Stimulated activated CD8-positive, alpha-beta memory T cell treated with anti-CD3 and anti-CD28 coated beads, Interleukin-4, amount 100 ng/mL, for 48 hours (primary cell): Measurements from ENCODE around the gene NSF.
"Not testable (repeated sequence)": the region's sequence is repeated elsewhere in the genome, so short reads cannot be mapped to it uniquely, and the experiment has no call there.

ENCODE experiments used
- DNase-seq: peaks from one replicate; pipeline ENCODE4 v3.0.0-alpha.2; 2020

Gene NSF

DNA sequence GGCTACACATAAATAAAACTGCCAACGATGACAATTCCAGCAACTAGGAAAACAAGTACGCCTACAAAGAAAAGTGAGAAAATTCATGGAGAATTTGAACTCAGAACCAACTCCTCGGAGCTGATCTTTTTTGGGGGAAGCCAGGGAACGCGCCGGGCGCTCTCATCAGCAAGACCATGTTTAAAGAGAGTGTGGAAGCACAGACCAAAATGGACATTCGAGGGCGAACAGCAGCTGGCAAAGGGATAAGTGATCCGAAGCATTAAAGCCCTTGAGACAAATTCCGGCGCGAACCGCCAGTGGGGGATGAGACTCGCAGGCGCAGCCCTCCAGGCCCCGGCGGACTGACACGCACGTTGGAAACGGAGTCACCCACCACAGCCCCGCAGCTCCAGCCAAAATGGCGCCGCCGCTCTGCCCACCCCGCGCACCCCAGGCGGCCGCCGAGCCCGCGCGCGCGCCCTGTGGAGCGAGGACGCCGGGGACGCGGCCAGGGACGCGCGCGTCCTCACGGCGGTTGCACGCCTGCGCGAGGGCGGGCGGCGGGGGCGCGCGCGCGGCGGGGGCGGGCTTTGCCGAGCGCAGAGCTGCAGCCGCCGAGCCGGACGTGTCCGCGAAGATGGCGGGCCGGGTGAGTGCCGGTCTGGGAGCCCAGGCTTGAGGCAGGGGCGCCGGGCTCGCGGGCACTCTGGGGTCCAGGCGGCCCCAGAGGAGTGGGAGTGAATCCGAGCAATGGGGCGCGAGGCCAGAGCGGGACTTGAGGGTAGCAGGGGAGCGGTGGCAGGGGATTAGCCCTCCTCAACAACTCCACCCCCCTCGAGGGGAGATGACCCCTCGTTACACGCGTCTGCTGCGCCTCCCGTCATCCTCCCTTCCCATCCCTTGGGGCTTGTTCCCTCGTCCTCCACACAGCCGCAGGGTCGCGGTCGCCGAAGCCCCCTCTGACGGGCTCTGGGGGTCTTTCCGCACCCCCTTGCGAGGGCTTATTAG lies at the start of gene NSF:
NSF (plus strand) TSS at position 513 of the 990 bp plus-strand sequence; CDS start at position 620, 107 bp downstream.
- DNase-seq: not testable (repeated sequence)

DNA sequence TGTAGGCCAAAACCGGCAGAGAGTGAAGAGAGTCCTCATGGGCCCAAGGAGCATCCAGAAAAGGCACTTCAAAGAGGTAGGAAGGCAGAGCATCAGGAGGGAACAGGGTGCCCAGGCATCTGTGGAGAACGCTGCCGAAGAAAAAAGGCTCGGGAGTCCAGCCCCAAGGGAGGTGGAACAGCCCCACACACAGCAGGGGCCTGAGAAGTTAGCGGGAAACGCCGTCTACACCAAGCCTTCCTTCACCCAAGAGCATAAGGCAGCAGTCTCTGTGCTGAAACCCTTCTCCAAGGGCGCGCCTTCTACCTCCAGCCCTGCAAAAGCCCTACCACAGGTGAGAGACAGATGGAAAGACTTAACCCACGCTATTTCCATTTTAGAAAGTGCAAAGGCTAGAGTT lies 41.9 kb upstream of the NSF start:
- not testable (repeated sequence) for DNase-seq

DNA sequence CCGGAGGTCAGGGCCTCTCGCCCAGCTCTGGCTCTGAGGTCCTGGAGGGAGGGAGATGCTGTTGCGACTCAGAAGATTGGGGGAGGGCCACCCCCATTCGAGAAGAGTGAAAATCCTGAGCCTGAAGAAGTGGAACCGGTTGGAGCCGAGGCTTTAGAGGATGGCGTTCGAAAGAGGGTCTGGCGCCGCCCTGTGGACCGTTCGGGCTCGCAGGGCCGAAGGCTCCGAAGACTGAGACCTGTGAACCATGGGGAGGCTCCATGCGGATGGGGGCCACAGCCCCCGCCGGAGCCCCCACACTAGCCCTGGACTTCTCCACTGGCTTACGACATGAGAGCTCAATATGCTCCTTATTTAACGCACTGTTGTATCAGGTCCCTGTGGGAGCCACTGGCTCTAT lies 31.3 kb upstream of the NSF start:
- DNase-seq: not testable (repeated sequence)

DNA sequence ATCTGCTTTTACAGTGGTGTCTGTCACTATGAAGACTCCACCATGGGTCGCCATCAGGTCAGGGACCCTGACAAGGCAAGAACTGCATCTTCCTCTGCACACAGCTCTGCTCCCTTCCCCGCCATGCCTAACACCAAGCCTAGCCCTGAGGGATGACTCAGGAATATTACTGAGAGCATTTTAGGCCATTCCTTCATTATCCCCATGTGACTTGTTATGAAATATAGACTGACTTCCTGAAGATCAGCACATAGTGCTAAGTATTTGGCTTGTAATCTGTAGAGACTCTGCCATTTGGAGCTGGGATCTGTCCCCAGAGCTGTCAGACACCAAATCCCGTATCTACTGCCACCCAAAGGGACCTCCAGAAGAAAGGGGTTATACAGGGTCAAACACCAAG lies 30.4 kb upstream of the NSF start:
- not testable (repeated sequence) for DNase-seq

DNA sequence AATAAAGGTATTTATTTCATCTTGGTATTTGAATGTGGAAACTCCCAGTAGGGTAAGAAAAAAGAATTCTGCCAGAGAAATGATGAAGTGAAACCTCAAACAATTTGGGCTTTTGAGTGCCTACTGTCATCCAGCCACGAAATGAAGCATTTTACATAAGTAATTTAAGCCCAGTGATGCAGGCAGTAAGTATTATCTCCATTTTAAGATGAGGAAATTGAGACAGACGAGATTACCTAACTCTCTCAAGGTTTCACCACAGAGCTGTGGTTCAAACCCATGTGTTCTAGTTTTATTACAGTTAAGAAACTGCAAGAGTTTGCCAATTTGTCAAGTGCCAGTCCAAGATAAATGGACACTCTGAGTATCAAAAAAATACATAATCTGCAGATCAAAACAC lies 24.2 kb upstream of the NSF start:
- not testable (repeated sequence) for DNase-seq

DNA sequence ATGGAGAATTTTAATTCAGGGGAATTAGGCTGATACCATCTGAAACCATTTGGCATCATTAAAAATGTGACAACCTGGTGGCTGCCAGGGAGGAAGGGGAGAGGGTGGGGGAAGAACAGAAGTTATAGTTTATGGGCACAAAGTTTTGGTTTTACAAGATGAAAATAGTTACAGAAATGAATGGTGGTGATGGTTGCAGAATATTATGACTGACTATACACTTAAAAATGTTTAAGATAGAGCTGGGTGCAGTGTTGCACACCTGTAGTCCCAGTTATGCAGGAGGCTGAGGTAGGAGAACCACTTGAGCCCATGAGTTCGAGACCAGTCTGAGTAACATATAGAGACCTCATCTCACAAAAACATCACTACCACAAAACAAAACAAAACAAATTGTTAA lies 23.5 kb upstream of the NSF start:
- not testable (repeated sequence) for DNase-seq

DNA sequence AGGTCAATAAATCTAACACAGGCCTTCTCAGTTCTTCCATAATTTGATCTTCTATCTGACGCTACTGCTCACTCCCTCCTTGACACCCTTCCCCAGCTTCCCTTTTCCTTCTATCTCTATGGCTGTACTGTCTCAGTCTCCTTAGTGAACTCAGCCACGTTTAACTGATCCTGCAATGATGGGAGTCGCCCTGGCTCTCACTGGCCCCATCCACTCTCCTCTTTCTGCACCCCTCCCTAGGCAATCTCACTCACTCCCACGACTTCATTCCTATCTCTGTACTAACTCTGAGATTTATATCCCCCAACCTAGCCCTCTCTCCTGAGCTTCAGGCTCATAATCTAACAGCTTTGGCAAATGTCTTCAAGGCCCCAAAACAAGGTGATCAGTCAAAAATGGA lies 18.7 kb upstream of the NSF start:
- not testable (repeated sequence) for DNase-seq

DNA sequence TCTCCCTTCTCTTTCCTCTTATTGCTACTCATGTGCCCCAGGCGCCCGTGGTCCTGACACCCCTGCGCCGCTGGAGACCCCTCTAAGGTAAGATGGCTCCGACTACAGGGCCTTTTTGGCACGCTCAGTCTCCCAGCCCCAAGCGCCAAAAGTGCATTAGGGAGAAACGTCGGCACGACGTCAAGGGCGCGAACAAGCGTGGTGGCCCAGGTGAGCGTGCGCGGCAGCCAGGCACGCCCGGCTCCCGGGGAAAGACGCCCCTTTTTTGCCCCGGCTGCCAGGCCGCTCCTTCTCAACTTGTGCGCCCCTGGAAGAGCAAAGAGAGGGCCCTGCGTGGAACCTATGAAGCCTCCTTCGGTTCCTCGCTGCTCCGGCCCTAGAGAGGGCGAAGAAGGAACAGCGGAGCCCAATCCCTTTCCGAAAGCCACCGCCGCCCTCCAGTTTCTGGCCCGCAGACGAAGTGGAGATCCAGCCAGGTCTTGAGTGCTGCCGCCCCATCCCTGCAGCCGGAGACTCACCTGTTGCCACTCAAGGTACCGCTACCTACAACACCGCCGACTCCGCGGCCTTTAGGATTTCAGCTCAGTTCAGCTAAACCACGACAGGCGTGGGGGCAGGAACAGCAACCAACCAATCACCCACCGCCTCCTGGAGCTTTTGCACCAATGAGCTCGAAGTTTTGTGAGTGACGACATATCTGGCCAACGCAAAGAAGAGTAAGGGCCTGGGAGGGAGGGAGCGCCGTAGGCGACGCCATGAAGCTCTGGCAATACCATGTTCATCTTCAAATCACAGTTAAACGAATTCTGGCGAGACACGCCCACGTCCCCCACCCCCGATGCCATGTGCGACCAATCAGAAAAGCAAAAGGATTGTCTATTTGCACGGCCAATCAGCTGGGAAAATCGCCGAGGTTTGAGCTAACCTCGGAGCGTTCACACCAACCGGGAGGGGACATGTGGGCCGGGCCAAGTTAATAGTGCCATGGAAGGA lies 11.1 kb upstream of the NSF start, which contains the start of gene ARL17A:
ARL17A (minus strand) TSS at position 609 of the 993 bp plus-strand sequence. CDS start 3,369 bp downstream, outside the sequence.
- DNase-seq: peak; percentile 78

DNA sequence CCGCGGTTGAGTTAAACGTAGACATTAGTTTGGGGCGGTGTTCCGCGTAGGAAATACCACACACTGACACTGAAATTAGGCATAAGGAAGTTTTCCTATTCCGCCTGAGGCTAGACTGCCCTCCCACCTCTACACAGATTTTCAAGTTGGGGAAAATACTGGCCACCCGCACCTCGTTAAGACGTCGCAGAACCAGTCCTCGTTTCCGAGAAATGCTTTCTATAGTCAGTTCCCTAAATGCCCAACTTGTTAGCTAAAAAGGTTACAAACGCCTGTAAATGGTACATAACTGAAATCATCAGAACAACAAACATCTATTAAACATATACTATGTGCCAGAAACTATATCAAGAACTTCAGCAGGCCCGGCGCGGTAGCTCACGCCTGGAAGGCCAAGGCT lies 10.4 kb upstream of the NSF start:
- DNase-seq: not testable (repeated sequence)

DNA sequence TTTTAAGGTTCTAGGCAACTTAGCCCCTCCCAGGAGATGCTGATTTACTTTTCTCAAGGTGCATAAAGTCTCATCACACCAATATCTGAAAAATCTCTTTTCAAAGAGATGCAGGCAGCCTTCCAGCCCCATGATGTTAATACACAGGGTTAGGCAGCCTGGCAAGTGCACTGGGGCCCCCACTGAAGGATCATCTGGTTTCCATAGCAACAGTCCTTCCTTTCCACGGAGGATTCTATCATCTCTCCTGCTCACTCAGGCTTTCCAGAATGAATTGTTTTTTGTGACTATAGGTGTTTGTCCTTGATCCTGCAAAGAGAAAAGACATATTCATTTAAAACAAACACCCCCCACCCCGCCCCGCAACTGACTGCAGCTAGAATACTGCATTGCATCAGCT lies 5.0 kb upstream of the NSF start:
- DNase-seq: not testable (repeated sequence)

DNA sequence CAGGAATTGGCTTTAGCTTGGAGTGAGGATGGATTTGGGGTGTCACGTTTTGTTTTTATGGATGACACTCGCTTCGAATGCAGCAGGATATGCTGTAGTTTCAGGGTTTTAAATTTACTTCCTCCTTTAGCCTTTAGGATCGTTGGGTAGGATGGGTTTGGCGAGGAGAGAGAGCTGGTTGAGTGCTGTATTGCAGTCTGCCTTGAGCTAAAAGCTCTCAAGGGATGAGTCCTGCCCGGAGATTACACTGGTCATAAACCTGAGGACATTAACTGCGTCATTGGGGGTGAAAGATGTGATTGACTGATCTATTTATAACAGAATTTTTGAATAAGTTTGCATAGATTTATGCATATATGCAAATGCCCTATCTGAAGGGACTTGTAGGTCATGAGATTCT lies 863 bp downstream of the NSF start:
- DNase-seq: not testable (repeated sequence)

DNA sequence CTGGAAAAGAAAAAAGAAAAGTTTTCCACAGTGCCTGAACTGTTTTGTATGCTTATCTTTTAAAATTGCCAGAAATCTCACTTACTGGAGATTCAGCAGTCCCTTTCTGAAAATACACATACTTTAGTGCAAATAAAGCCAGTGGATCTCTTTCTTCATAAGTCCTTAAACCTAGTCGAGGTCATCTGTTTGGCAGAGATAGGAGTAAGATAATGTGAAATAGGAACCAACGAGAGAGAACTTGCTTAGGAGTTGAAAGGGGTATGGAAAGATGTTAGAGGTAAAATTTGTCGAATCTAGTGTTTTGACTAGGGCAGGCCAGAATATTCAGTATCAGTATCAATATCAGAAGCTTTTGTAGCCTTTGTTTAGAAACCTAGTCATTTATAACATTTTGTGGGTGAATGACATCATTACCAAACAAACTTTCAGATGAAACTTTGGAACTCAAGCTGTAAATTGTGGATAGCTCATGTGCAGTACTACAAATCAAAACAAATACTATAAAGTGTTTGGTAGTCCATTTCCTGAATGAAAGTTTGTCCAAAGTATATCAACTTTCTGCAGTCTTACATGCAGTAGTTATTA lies 8.0 kb downstream of the NSF start:
- DNase-seq: not testable (repeated sequence)

DNA sequence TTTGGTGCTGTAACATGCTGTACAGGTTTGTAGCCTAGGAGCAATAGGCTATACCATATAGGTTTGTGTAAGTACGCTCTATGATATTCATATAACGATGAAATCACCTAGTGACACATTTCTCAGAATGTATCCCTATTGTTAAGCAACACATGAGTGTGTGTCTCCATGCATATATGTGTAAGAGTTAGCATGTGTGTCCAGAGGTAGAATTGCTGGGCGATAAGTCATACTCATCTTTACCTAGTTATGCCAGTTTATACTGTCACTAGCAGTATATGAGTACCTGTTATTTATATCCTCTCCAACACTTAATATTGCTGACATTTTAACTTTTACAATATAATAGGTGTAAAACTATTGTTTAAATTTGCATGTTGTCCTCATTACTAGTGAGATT lies 10.3 kb downstream of the NSF start:
- DNase-seq: not testable (repeated sequence)

DNA sequence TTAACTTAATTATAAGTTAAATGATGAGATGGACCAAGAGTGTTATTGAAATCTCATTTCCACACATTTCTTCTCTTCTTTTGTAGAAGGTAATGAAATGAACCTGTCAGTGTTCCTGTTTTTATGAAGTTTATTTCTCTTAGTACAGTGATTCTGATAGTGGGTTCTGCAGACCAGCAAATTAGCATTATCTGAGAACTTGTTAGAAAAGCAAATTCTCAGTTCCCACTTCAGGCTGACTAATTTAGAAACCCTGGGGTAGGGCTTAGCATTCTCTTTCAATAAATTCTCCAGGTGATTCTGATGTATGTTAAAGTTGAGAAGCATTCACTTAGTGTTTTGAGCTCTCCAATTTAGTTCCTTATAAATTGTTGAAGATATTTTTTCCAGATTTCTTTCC lies 12.7 kb downstream of the NSF start:
- not testable (repeated sequence) for DNase-seq

DNA sequence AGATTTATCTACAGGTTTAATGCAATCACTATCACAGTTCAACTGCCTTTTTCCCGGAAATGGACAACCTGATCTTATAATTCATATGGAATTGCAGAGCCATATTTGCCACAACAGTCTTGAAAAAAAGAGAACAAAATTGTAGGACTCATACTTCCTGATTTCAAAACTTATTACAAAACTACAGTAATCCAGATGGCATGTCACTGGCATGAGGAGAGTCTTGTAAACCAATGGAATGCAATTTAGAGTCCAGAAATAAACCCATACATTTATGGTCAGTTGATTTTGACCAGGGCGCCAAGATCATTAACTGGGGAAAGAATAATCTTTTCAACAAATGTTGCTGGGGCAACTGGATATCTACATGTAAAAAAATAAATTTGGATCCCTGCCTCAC lies 20.8 kb downstream of the NSF start:
- DNase-seq: not testable (repeated sequence)

DNA sequence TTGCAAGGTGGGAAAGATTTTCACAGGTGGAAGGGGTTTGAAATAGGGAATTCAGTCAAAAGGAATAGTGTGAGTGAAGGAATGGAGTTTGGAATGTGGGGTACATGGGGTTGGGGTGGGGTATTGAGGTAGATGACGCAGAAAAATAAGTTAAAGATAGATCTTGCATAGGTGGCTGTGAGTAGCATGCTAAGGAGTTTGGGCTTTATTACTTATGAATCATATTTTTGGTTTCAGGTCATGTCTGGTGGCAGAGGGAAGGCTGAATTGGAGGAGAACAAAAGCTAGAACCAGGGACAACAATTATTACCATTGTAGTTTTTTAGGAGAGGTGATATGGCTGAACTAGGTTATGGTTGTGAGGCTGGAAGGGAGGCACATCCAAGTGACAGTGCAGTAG lies 23.4 kb downstream of the NSF start:
- not testable (repeated sequence) for DNase-seq

DNA sequence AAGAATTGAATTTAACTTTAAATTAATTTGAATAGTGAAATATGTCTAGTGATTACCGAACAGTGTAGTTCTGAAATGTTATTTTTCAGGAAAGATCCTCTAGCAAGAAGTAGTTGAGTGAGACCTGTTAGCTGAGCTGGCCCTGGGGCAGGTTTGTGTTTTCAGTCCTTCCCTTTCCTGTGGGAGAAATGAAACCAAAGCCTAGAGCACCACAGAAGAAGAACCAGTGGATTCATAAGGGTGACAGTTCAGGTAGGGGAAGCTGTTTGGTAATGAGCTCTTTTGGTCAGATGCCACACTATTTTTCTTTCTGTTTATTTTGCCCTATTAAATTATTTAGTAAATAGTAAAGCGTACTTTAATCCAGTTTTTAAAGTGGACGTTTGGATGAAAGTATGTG lies 26.7 kb downstream of the NSF start:
- not testable (repeated sequence) for DNase-seq

DNA sequence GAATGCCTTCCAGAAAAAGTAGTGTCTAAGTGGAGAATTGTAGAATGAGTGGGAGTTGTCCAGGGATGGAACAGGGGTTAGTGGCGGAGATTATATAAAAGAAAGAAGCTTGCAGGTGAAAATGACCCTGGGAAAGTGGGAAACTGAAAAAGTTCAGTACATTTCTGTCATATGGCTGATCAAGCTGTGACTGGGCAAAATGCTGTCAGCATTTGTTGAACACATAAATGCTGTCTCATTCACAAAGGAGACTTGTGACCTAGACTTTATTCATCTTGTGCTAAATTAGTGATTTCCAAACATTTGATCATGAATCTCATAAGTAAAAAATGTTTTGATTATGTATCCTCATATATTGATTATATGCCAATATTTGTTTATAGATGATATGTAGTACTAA lies 28.5 kb downstream of the NSF start:
- not testable (repeated sequence) for DNase-seq

DNA sequence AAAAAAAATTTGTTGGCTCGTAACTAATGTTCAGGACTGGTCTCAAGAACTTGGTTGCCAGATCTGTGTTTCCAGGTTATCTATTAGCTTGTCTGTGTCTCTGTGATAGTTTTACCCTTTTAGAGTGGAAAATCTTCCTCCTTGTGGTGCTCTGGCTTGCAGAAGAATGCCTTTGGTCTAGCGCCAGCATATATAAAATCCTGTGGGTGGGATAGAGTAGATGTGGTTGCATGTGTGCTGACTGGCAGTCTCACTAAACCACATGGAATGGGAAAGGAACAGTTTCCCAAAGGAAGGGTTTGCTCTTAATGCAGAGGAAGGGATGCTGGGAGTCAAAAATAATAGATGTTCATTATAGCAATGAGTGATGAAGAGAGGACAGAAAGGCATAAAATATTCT lies 33.3 kb downstream of the NSF start:
- DNase-seq: not testable (repeated sequence)

DNA sequence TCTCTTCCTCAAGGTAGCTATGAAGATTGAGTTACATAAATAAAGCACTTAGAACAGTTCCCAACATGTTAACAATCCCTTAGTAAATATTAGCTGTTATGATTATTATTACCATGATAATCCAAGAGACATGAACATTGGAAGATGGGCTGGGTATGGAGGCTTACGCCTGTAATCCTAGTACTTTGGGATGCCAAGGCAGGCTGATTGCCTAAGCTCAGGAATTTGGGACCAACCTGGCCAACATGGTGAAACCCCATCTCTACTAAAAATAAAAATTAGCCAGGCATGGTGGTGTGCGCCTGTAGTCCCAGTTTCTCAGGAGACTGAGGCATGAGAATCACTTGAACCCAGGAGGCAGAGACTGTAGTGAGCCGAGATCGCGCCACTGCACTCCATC lies 34.3 kb downstream of the NSF start:
- not testable (repeated sequence) for DNase-seq

DNA sequence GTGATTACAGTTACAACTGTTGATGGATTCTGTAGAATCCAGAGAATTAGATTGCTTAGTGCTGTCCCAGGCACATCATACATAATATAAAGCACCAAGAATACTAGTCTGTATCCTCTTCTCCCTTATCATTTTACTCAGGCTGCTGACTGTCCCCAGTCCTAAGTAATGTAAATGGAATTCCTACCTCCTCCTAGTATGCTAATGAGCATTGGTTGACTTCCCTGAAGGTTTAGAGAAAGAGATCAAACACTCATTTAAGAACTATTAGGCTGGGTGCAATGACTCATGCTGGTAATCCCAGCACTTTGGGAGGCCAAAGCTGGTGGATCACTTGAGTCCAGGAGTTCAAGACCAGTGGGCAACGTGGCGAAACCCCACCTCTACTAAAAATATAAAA lies 37.0 kb downstream of the NSF start:
- not testable (repeated sequence) for DNase-seq

DNA sequence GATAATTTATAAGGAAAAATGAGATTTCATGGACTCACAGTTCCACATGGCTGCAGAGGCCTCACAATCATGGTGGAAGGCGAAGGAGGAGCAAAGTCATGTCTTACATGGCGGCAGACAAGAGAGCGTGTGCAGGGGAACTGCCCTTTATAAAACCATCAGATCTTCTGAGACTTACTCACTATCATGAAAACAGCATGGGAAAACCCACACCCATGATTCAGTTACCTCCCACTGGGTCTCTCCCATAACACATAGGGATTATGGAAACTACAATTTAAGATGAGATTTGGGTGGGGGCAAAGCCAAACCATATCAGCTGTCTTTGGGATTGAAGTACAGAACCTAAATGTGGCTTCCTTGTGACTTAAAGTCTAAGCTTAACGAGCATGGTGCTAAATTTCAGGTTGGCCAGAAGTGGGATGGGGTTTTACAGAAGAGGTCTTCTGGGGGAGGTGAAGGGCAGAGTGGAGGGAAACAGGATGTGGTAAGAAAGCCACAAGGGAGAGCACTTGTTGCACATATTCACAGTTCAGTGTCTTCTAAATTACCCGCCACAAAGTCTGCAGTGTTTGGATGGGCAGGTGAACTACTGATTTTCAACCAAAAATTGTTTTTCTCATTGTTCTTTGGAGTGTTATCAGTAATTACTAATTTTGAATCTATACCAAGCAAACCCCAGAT lies 38.4 kb downstream of the NSF start:
- not testable (repeated sequence) for DNase-seq
